SK-N-SH treated with all-trans-retinoic acid at 6 μM for 48 hours (cell line): Measurements from ENCODE around the gene CGA.

Experiments used
- ATAC-seq: fragments of 200-7000 bp; cut with Tn5 transposase; 3 replicates; pipeline ENCODE4 v1.9.1; 2020; ENCODE audit warnings: mild to moderate bottlenecking, moderate library complexity
- ARNTL ChIP-seq: fragments of 450-650 bp; formaldehyde crosslinking; IDR thresholded peaks from 2 replicates; pipeline ENCODE4 v1.5.0; 2020; ENCODE audit warnings: low read depth, mild to moderate bottlenecking, moderate library complexity, borderline replicate concordance
- BACH2 ChIP-seq: fragments of 250-450 bp; sonication (Bioruptor Pico); IDR thresholded peaks from 2 replicates; pipeline ENCODE4 v1.9.0; 2021; ENCODE audit warnings: mild to moderate bottlenecking, borderline replicate concordance
- CSDC2 ChIP-seq: fragments of 250-450 bp; sonication (Bioruptor Pico); IDR thresholded peaks from 2 replicates; pipeline ENCODE4 v1.5.0; 2020; ENCODE audit warnings: mild to moderate bottlenecking, moderate library complexity
- CSRNP3 ChIP-seq: fragments of 250-450 bp; sonication (Bioruptor Pico); IDR thresholded peaks from 2 replicates; pipeline ENCODE4 v1.5.1; 2021; ENCODE audit warnings: mild to moderate bottlenecking, moderate library complexity
- ESRRG ChIP-seq: fragments of 250-450 bp; sonication (Bioruptor Pico); IDR thresholded peaks from 2 replicates; pipeline ENCODE4 v1.6.1; 2021; ENCODE audit warnings: mild to moderate bottlenecking
- ISL1 ChIP-seq: fragments of 250-450 bp; sonication (Bioruptor Pico); IDR thresholded peaks from 2 replicates; pipeline ENCODE4 v2.1.2; 2022; ENCODE audit warnings: mild to moderate bottlenecking, moderate library complexity
- OSR1 ChIP-seq: fragments of 250-450 bp; sonication (Bioruptor Pico); IDR thresholded peaks from 2 replicates; pipeline ENCODE4 v1.8.0; 2022; ENCODE audit warnings: moderate library complexity, mild to moderate bottlenecking, inconsistent platforms
- PATZ1 ChIP-seq: fragments of 250-450 bp; sonication (Bioruptor Pico); IDR thresholded peaks from 2 replicates; pipeline ENCODE4 v1.8.0; 2020; ENCODE audit warnings: mild to moderate bottlenecking, moderate library complexity, borderline replicate concordance
- PPARA ChIP-seq: fragments of 250-450 bp; sonication (Bioruptor Pico); IDR thresholded peaks from 2 replicates; pipeline ENCODE4 v1.5.0; 2020; ENCODE audit warnings: mild to moderate bottlenecking, borderline replicate concordance
- RARB ChIP-seq: fragments of 250-450 bp; sonication (Bioruptor Pico); IDR thresholded peaks from 2 replicates; pipeline ENCODE4 v1.8.0; 2021; ENCODE audit warnings: mild to moderate bottlenecking, moderate library complexity
- TCF4 ChIP-seq: fragments of 250-450 bp; sonication (Bioruptor Pico); IDR thresholded peaks from 2 replicates; pipeline ENCODE4 v1.8.0; 2021; ENCODE audit warnings: mild to moderate bottlenecking, moderate library complexity, borderline replicate concordance
- TOX ChIP-seq: fragments of 250-450 bp; sonication (Bioruptor Pico); IDR thresholded peaks from 2 replicates; pipeline ENCODE4 v1.8.0; 2021; ENCODE audit warnings: mild to moderate bottlenecking, moderate library complexity, borderline replicate concordance
- TSHZ2 ChIP-seq: fragments of 250-450 bp; sonication (Bioruptor Pico); IDR thresholded peaks from 2 replicates; pipeline ENCODE4 v1.5.0; 2020; ENCODE audit warnings: mild to moderate bottlenecking, moderate library complexity
- ZC3H10 ChIP-seq: fragments of 250-450 bp; sonication (Bioruptor Pico); IDR thresholded peaks from 2 replicates; pipeline ENCODE4 v1.5.1; 2021; ENCODE audit warnings: mild to moderate bottlenecking, moderate library complexity
- ZFP3 ChIP-seq: fragments of 250-450 bp; sonication (Bioruptor Pico); IDR thresholded peaks from 2 replicates; pipeline ENCODE4 v1.5.0; 2020; ENCODE audit warnings: mild to moderate bottlenecking, moderate library complexity
- ZFP30 ChIP-seq: fragments of 450-650 bp; formaldehyde crosslinking; IDR thresholded peaks from 2 replicates; pipeline ENCODE4 v1.5.0; 2022; ENCODE audit warnings: mild to moderate bottlenecking, moderate library complexity
- ZNF565 ChIP-seq: fragments of 450-650 bp; formaldehyde crosslinking; conservative IDR thresholded peaks from 2 replicates; pipeline ENCODE4 v1.5.0; 2020; ENCODE audit warnings: low read depth, mild to moderate bottlenecking, moderate library complexity
- ZNF70 ChIP-seq: fragments of 450-650 bp; formaldehyde crosslinking; IDR thresholded peaks from 2 replicates; pipeline ENCODE4 v1.5.0; 2020; ENCODE audit warnings: mild to moderate bottlenecking, moderate library complexity
- TF ChIP-seq, protein P1 (sequence below): fragments of 250-450 bp; sonication (Bioruptor Pico); IDR thresholded peaks from 2 replicates; pipeline ENCODE4 v1.5.1; 2020; ENCODE audit warnings: low read depth, mild to moderate bottlenecking, moderate library complexity
- TF ChIP-seq, protein P2 (sequence below): fragments of 250-450 bp; sonication (Bioruptor Pico); IDR thresholded peaks from 2 replicates; pipeline ENCODE4 v1.8.0; 2021; ENCODE audit warnings: low read depth, mild to moderate bottlenecking, moderate library complexity, borderline replicate concordance

The CGA gene

GRCh38 chr6:87078983-87079616 lies 15.8 kb downstream of the CGA start:
- ATAC-seq = peak; percentile 98

DNA sequence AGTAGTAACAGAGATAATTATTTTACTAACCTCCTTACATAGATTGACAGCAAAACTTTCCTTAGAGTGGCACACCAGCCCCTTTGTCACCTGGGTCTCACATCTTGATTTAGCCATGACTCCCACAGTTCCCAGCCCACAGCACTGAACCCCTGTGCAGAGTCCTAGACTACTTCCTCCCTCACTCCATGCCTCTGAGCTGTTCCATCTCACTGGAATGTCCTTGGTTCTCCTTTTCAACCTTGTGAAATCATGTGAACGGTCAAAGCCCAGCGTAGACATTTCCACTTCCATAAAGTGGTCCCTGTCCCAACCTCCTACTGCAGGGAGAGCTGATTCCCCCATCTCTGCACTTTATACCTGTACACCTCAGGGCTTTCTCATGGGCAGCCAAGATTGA lies 19.7 kb downstream of the CGA start:
- ATAC-seq = no peak
- TF ChIP-seq ZFP3 (CRISPR knock-in tag) (no peak), RARB (no peak), OSR1 (CRISPR knock-in tag) (no peak), ISL1 (CRISPR knock-in tag) (no peak), TSHZ2 (CRISPR knock-in tag) (no peak), ZNF565 (CRISPR knock-in tag) (no peak), PPARA (CRISPR knock-in tag) (no peak)
- TF ChIP-seq, protein P1, sequence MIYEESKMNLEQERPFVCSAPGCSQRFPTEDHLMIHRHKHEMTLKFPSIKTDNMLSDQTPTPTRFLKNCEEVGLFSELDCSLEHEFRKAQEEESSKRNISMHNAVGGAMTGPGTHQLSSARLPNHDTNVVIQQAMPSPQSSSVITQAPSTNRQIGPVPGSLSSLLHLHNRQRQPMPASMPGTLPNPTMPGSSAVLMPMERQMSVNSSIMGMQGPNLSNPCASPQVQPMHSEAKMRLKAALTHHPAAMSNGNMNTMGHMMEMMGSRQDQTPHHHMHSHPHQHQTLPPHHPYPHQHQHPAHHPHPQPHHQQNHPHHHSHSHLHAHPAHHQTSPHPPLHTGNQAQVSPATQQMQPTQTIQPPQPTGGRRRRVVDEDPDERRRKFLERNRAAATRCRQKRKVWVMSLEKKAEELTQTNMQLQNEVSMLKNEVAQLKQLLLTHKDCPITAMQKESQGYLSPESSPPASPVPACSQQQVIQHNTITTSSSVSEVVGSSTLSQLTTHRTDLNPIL (CRISPR knock-in tag) = no peak

More at GRCh38 chr6:87078983-87079616, 15.8 kb downstream of the CGA start:
- TF ChIP-seq OSR1 (CRISPR knock-in tag) (no peak), ISL1 (CRISPR knock-in tag) (no peak), RARB (no peak), ZC3H10 (CRISPR knock-in tag) (no peak), ESRRG (CRISPR knock-in tag) (no peak), CSRNP3 (CRISPR knock-in tag) (no peak), TCF4 (CRISPR knock-in tag) (no peak), CSDC2 (no peak), TSHZ2 (CRISPR knock-in tag) (no peak), ZNF70 (CRISPR knock-in tag) (no peak), PPARA (CRISPR knock-in tag) (no peak), ZFP30 (CRISPR knock-in tag) (no peak), TOX (CRISPR knock-in tag) (no peak), PATZ1 (CRISPR knock-in tag) (no peak), ARNTL (no peak), ZNF565 (CRISPR knock-in tag) (no peak), BACH2 (CRISPR knock-in tag) (no peak)
- TF ChIP-seq, protein P2, sequence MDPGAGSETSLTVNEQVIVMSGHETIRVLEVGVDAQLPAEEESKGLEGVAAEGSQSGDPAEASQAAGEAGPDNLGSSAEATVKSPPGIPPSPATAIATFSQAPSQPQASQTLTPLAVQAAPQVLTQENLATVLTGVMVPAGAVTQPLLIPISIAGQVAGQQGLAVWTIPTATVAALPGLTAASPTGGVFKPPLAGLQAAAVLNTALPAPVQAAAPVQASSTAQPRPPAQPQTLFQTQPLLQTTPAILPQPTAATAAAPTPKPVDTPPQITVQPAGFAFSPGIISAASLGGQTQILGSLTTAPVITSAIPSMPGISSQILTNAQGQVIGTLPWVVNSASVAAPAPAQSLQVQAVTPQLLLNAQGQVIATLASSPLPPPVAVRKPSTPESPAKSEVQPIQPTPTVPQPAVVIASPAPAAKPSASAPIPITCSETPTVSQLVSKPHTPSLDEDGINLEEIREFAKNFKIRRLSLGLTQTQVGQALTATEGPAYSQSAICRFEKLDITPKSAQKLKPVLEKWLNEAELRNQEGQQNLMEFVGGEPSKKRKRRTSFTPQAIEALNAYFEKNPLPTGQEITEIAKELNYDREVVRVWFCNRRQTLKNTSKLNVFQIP (CRISPR knock-in tag) = no peak
- TF ChIP-seq, protein P1 (CRISPR knock-in tag) = no peak
- TF ChIP-seq, all 23 proteins: peak for 0
